HG03439 (cell line): ENCODE results near the gene ORM2.
"Not testable (repeated sequence)": the region's sequence is repeated elsewhere in the genome, so short reads cannot be mapped to it uniquely, and the experiment has no call there.

Source experiments
- ATAC-seq: cut with Tn5 transposase; IDR thresholded peaks from one replicate; pipeline ENCODE4 v1.9.1; 2021; ENCODE audit warnings: mild to moderate bottlenecking, moderate library complexity; ENCODE audit not compliant: unreplicated experiment

ORM2 gene

GRCh38 chr9:114329625-114330022, at the start of gene ORM2:
ORM2 (plus strand) TSS chr9:114329869; CDS start chr9:114329905, 36 bp downstream.
- not testable (repeated sequence) for ATAC-seq

GRCh38 chr9:114280636-114281472, 48.8 kb upstream of the ORM2 start:
- ATAC-seq = no peak

- ATAC-seq = no peak
Measured at GRCh38 chr9:114281473-114282103, 48.1 kb upstream of the ORM2 start.

GRCh38 chr9:114282104-114282485, 47.6 kb upstream of the ORM2 start:
- no peak for ATAC-seq

- ATAC-seq = no peak
Measured at GRCh38 chr9:114282507-114282906, 47.2 kb upstream of the ORM2 start.

GRCh38 chr9:114282926-114283325, 46.7 kb upstream of the ORM2 start:
- peak; percentile 56 for ATAC-seq

GRCh38 chr9:114283551-114284111, 46.0 kb upstream of the ORM2 start:
- ATAC-seq = no peak

GRCh38 chr9:114284316-114285060, 45.2 kb upstream of the ORM2 start:
- ATAC-seq = no peak

GRCh38 chr9:114285166-114285867, 44.4 kb upstream of the ORM2 start:
- ATAC-seq = no peak

- ATAC-seq = no peak
Measured at GRCh38 chr9:114286146-114286679, 43.5 kb upstream of the ORM2 start.

- ATAC-seq = no peak
Measured at GRCh38 chr9:114287001-114287762, 42.5 kb upstream of the ORM2 start.

GRCh38 chr9:114287763-114288192, 41.9 kb upstream of the ORM2 start:
- ATAC-seq = no peak

- no peak for ATAC-seq
Measured at GRCh38 chr9:114288193-114289091, 41.2 kb upstream of the ORM2 start.

GRCh38 chr9:114289106-114289505, 40.6 kb upstream of the ORM2 start:
- no peak for ATAC-seq

GRCh38 chr9:114289571-114290481, 39.8 kb upstream of the ORM2 start:
- ATAC-seq = no peak

- ATAC-seq = no peak
Measured at GRCh38 chr9:114290561-114290986, 39.1 kb upstream of the ORM2 start.

- ATAC-seq = no peak
Measured at GRCh38 chr9:114291064-114291474, 38.6 kb upstream of the ORM2 start.
